ENCODE results near the gene SERINC5.

GRCh38 chr5:80288177-80288576, 32.3 kb upstream of the SERINC5 start:
- TF ChIP-seq CTCF (IDR thresholded peaks at IDR 0.05) = no peak
- no peak for TF ChIP-seq ZFX (IDR thresholded peaks at IDR 0.05; ENCODE audit: borderline replicate concordance)
